H9 (cell line): ENCODE measurements around the gene CEP41. TPM values are rescaled to one million over a fixed set of nuclear protein-coding genes. Genes with fewer than 3 reads are reported as not detected.

ENCODE experiments used
- DNase-seq: peaks from one replicate; pipeline ENCODE4 v3.0.0-alpha.2; 2017
- H2AFZ ChIP-seq: one replicate; pipeline ENCODE4 v1.6.1; 2013; ENCODE audit warnings: mild to moderate bottlenecking, low read length, control low read depth, moderate library complexity
- H2AK5ac ChIP-seq: 2 replicates; pipeline ENCODE4 v1.6.1; 2013; ENCODE audit warnings: low read length, control low read depth, mixed read lengths; ENCODE audit not compliant: insufficient read length
- H2BK120ac ChIP-seq: one replicate; pipeline ENCODE4 v1.6.1; 2013; ENCODE audit warnings: low read depth, mild to moderate bottlenecking, low read length, control low read depth, inconsistent platforms; ENCODE audit not compliant: poor library complexity, severe bottlenecking
- H2BK12ac ChIP-seq: 2 replicates; pipeline ENCODE4 v1.6.1; 2013; ENCODE audit warnings: low read length, control low read depth, mixed read lengths, low read depth; ENCODE audit not compliant: insufficient read length
- H2BK15ac ChIP-seq: 2 replicates; pipeline ENCODE4 v1.6.1; 2013; ENCODE audit warnings: low read depth, low read length, control low read depth
- H2BK20ac ChIP-seq: one replicate; pipeline ENCODE4 v1.6.1; 2013; ENCODE audit warnings: low read depth, mild to moderate bottlenecking, low read length, control low read depth, inconsistent platforms; ENCODE audit not compliant: poor library complexity, severe bottlenecking
- H2BK5ac ChIP-seq: 2 replicates; pipeline ENCODE4 v1.6.1; 2013; ENCODE audit warnings: low read length, control low read depth, mixed read lengths; ENCODE audit not compliant: insufficient read length
- H3K14ac ChIP-seq: 2 replicates; pipeline ENCODE4 v1.6.1; 2013; ENCODE audit warnings: low read length, control low read depth; ENCODE audit not compliant: insufficient read depth
- H3K18ac ChIP-seq: 2 replicates; pipeline ENCODE4 v1.6.1; 2013; ENCODE audit warnings: low read depth, mild to moderate bottlenecking, mixed read lengths, low read length, control low read depth; ENCODE audit not compliant: insufficient read length
- H3K23ac ChIP-seq: 2 replicates; pipeline ENCODE4 v1.6.1; 2013; ENCODE audit warnings: low read length, control low read depth, mixed read lengths, low read depth; ENCODE audit not compliant: insufficient read length
- H3K23me2 ChIP-seq: 2 replicates; pipeline ENCODE4 v1.6.1; 2013; ENCODE audit warnings: low read depth, mild to moderate bottlenecking, mixed read lengths, low read length, control low read depth; ENCODE audit not compliant: insufficient read length, poor library complexity, severe bottlenecking
- H3K27ac ChIP-seq: 2 replicates; pipeline ENCODE4 v1.5.1; 2013; ENCODE audit warnings: low read length, control low read depth, mixed read lengths, low read depth; ENCODE audit not compliant: insufficient read length
- H3K27me3 ChIP-seq: 2 replicates; pipeline ENCODE4 v1.6.1; 2013; ENCODE audit warnings: low read length, control low read depth, inconsistent platforms; ENCODE audit not compliant: insufficient read depth
- H3K4ac ChIP-seq: 2 replicates; pipeline ENCODE4 v1.6.1; 2013; ENCODE audit warnings: low read depth, mild to moderate bottlenecking, control low read depth, inconsistent platforms, low read length, moderate library complexity
- H3K4me1 ChIP-seq: 2 replicates; pipeline ENCODE4 v1.6.1; 2013; ENCODE audit warnings: low read length, control low read depth, inconsistent platforms; ENCODE audit not compliant: insufficient read depth
- H3K4me2 ChIP-seq: 2 replicates; pipeline ENCODE4 v1.6.1; 2013; ENCODE audit warnings: low read length, control low read depth, mixed read lengths; ENCODE audit not compliant: insufficient read length, insufficient read depth
- H3K56ac ChIP-seq: 2 replicates; pipeline ENCODE4 v1.6.1; 2013; ENCODE audit warnings: low read depth, mild to moderate bottlenecking, mixed read lengths, low read length, control low read depth; ENCODE audit not compliant: insufficient read length
- H3K79me1 ChIP-seq: 2 replicates; pipeline ENCODE4 v1.6.1; 2013; ENCODE audit warnings: low read depth, mild to moderate bottlenecking, moderate library complexity, low read length, control low read depth, inconsistent platforms; ENCODE audit not compliant: insufficient read depth, poor library complexity, severe bottlenecking
- H3K79me2 ChIP-seq: 2 replicates; pipeline ENCODE4 v1.6.1; 2013; ENCODE audit warnings: low read length, control low read depth, inconsistent platforms; ENCODE audit not compliant: insufficient read depth
- H3K9ac ChIP-seq: 2 replicates; pipeline ENCODE4 v1.6.1; 2013; ENCODE audit warnings: low read length, control low read depth, mixed read lengths; ENCODE audit not compliant: insufficient read length; ENCODE audit errors: extremely low read depth
- H3K9me3 ChIP-seq: one replicate; pipeline ENCODE4 v1.6.1; 2013; ENCODE audit warnings: low read depth, low read length, inconsistent platforms; ENCODE audit not compliant: control insufficient read depth
- H3T11ph ChIP-seq: one replicate; pipeline ENCODE4 v1.6.1; 2013; ENCODE audit warnings: mild to moderate bottlenecking, low read length, control low read depth, inconsistent platforms
- H4K20me1 ChIP-seq: one replicate; pipeline ENCODE4 v1.6.1; 2013; ENCODE audit not compliant: control insufficient read depth, insufficient read length, insufficient read depth
- H4K5ac ChIP-seq: 2 replicates; pipeline ENCODE4 v1.6.1; 2013; ENCODE audit warnings: low read depth, mild to moderate bottlenecking, mixed read lengths, low read length, control low read depth; ENCODE audit not compliant: insufficient read length
- H4K8ac ChIP-seq: replicated peaks from 2 replicates; pipeline ENCODE4 v1.6.1; 2013; ENCODE audit warnings: low read length, control low read depth, mixed read lengths, low read depth; ENCODE audit not compliant: insufficient read length
- H4K91ac ChIP-seq: 2 replicates; pipeline ENCODE4 v1.6.1; 2013; ENCODE audit warnings: low read depth, mild to moderate bottlenecking, moderate library complexity, mixed read lengths, low read length, control low read depth; ENCODE audit not compliant: insufficient read length
- H3K27ac Mint-ChIP-seq, 3 experiments: 2 replicates in 2 of 3; 3 replicates in 1 of 3; pipeline ENCODE4 v1.8.0; 2020 to 2021; ENCODE audit warnings: mixed read lengths in 3 of 3, mild to moderate bottlenecking in 1 of 3, moderate library complexity in 1 of 3
- H3K27me3 Mint-ChIP-seq: 2 replicates; pipeline ENCODE4 v1.8.0; 2021; ENCODE audit warnings: low read depth, mild to moderate bottlenecking, moderate library complexity, mixed read lengths
- H3K36me3 Mint-ChIP-seq, 3 experiments: 2 replicates in 2 of 3; 3 replicates in 1 of 3; pipeline ENCODE4 v1.8.0; 2020 to 2021; ENCODE audit warnings: low read depth in 3 of 3, mixed read lengths in 3 of 3; ENCODE audit not compliant: insufficient read depth in 1 of 3
- H3K4me1 Mint-ChIP-seq, 2 experiments: 2 replicates each; pipeline ENCODE4 v1.8.0; 2020; ENCODE audit warnings: mixed read lengths in 2 of 2
- H3K4me3 Mint-ChIP-seq, 2 experiments: 2 replicates in 1 of 2; 3 replicates in 1 of 2; pipeline ENCODE4 v1.8.0; 2020 to 2021; ENCODE audit warnings: mild to moderate bottlenecking in 2 of 2, mixed read lengths in 2 of 2, moderate library complexity in 1 of 2
- H3K9me3 Mint-ChIP-seq, 2 experiments: 2 replicates in 1 of 2; 3 replicates in 1 of 2; pipeline ENCODE4 v1.8.0; 2020; ENCODE audit warnings: mild to moderate bottlenecking in 2 of 2, mixed read lengths in 2 of 2, moderate library complexity in 1 of 2
- WGBS: extraction: QIAGEN DNeasy Blood & Tissue Kit; methylation state at CpG from one replicate; pipeline ENCODE4 v1.1.7; 2013; ENCODE audit warnings: missing lambda C conversion rate, low lambda C conversion rate, mixed read lengths; ENCODE audit not compliant: insufficient read length; ENCODE audit errors: extremely low coverage; 5-methylcytosine and 5-hydroxymethylcytosine counted together
- total RNA-seq: library from RNA; stranded (reverse); gene quantifications from 2 replicates; pipeline ENCODE4 v1.2.1, GENCODE V29; 2021
- TF ChIP-seq, protein P1 (sequence below): fragments of 200-600 bp; sonication (generic); conservative IDR thresholded peaks from 3 replicates; pipeline ENCODE4 v1.8.0; 2021; ENCODE audit warnings: antibody characterized with exemption, mild to moderate bottlenecking

Gene CEP41
- total RNA-seq, 1 experiment from 2014 or later = 9.7 TPM

DNA sequence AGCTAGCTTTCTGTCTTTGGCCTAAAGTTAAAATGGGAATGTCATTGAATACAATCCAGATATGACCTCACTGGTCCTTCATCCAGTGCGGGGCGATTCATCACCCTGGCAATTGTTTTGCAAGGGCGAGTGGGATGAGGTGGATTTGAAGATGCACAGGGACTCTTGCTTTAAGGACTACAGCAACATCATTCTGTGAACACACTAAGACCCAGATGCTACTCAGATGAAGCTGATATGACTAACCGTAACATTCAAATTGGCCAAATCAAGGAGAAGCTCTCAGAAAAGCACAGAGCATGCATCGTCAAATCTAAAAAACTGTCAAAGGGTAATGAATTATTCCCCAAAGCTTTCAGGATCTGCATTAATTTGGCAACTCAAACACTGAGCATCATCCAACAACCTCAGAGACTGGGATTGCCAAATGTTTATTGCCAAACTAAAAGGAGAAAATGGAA, 47.7 kb downstream of the CEP41 start:
- no peak overlapping the region for H3K23ac ChIP-seq
- H2AFZ ChIP-seq = no peak overlapping the region
- H3K4ac ChIP-seq = no peak overlapping the region
- H2AK5ac ChIP-seq = no peak overlapping the region
- no peaks in the 10 kb centered on the region for H3K23me2 ChIP-seq
- no peaks in the 10 kb centered on the region for H3K79me2 ChIP-seq
- no peak overlapping the region for H3T11ph ChIP-seq
- Mint-ChIP-seq H3K4me3 (no peak overlapping the region), H3K27me3 (no peaks in the 10 kb centered on the region), H3K27ac (no peak overlapping the region), H3K4me1 (peaks cover 20 to 38% of the 10 kb centered on the region in 2 experiments), H3K36me3 (peaks cover 2 to 5% (median 4%) of the 10 kb centered on the region in 3 experiments; a peak in 5 of 7 replicates), H3K9me3 (peaks cover 0 to 3% of the 10 kb centered on the region in 2 experiments; a peak in 3 of 5 replicates)
- H3K4me1 ChIP-seq = no peaks in the 10 kb centered on the region
- no peak overlapping the region for H2BK20ac ChIP-seq
- no peak overlapping the region for H2BK120ac ChIP-seq
- no peak overlapping the region for H4K8ac ChIP-seq
- no peak overlapping the region for H3K27ac ChIP-seq
- H3K56ac ChIP-seq = no peak overlapping the region
- WGBS = no CpG with 5 or more reads among the region's 5 CpGs
- no peak overlapping the region for H2BK5ac ChIP-seq
- no peaks in the 10 kb centered on the region for H4K20me1 ChIP-seq
- DNase-seq = no peak
- H3K79me1 ChIP-seq = no peaks in the 10 kb centered on the region
- no peak overlapping the region for H4K5ac ChIP-seq
- no peak overlapping the region for H2BK15ac ChIP-seq
- H3K14ac ChIP-seq = no peak overlapping the region
- H3K4me2 ChIP-seq = no peak overlapping the region
- H3K27me3 ChIP-seq = no peaks in the 10 kb centered on the region
- H3K9ac ChIP-seq = no peak overlapping the region
- TF ChIP-seq, protein P1, sequence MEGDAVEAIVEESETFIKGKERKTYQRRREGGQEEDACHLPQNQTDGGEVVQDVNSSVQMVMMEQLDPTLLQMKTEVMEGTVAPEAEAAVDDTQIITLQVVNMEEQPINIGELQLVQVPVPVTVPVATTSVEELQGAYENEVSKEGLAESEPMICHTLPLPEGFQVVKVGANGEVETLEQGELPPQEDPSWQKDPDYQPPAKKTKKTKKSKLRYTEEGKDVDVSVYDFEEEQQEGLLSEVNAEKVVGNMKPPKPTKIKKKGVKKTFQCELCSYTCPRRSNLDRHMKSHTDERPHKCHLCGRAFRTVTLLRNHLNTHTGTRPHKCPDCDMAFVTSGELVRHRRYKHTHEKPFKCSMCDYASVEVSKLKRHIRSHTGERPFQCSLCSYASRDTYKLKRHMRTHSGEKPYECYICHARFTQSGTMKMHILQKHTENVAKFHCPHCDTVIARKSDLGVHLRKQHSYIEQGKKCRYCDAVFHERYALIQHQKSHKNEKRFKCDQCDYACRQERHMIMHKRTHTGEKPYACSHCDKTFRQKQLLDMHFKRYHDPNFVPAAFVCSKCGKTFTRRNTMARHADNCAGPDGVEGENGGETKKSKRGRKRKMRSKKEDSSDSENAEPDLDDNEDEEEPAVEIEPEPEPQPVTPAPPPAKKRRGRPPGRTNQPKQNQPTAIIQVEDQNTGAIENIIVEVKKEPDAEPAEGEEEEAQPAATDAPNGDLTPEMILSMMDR = no peak
- H3K9me3 ChIP-seq = no peaks in the 10 kb centered on the region
- no peak overlapping the region for H3K18ac ChIP-seq
- no peak overlapping the region for H2BK12ac ChIP-seq
- no peak overlapping the region for H4K91ac ChIP-seq
